PC-9 (cell line): Measurements from ENCODE around the gene POLR2J3.
"Not testable (repeated sequence)": the region's sequence is repeated elsewhere in the genome, so short reads cannot be mapped to it uniquely, and the experiment has no call there.

Experiments
- CTCF ChIP-seq: fragments of 200-600 bp; sonication (generic); conservative IDR thresholded peaks from 2 replicates; pipeline ENCODE4 v1.6.1; 2017; ENCODE audit warnings: mixed run types, antibody characterized with exemption, mild to moderate bottlenecking, moderate library complexity
- EZH2 ChIP-seq: fragments of 200-600 bp; sonication (generic); IDR thresholded peaks from 2 replicates; pipeline ENCODE4 v1.8.0; 2017; ENCODE audit warnings: antibody characterized with exemption, low read depth

DNA sequence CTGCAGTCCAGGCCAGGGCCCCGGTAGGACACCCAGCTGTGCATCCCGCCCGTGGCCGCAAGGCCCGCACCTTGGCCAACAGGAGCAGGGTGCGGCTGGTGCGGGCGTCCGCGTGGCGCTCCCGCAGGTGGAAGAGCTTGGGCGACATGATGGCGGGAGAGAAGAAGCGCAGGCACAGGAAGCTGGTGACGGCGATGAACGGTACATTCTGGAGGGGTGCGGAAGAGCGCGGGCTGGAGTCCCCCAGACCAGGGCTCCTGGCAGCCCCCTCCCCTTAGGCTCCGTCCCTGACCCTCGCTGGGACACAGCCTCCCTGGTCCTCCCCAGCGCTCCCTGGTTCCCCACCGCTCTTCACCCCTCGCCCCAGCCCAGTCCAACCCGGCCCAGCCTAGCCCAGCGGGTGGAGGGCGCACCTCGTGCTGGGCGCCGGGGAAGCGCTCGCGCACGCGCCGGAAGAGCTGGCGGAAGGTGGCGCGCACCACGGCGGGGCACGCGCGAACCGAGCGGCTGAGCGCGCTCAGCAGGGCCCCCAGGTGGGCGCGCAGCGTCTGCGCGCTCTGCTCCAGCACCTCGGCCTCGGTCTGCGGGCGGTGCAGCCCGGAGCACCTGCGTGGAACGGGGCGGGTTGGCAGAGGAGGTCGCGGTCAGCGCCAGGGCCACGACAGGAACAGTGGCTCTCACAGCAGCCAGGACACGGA, 21.4 kb upstream of the POLR2J3 start:
- TF ChIP-seq CTCF, EZH2: not testable (repeated sequence)
